Stomach (tissue), 4 donors: ENCODE results near the gene TSSK2.

ENCODE experiments used
- EP300 ChIP-seq: sonication (generic); formaldehyde crosslinking; IDR thresholded peaks from one replicate; pipeline ENCODE4 v1.6.1; 2017; ENCODE audit warnings: antibody characterized with exemption
- POLR2A ChIP-seq, 4 donors: fragments of 450-650 bp; IDR thresholded peaks; one replicate each; pipeline ENCODE4 v1.6.1; 2016; ENCODE audit warnings: antibody characterized with exemption in 4 of 4, control low read depth in 2 of 4, mild to moderate bottlenecking in 1 of 4, moderate library complexity in 1 of 4
- POLR2AphosphoS5 ChIP-seq, 3 donors: sonication (generic); formaldehyde crosslinking; IDR thresholded peaks; one replicate each; pipeline ENCODE4 v1.6.1; 2016; ENCODE audit warnings: antibody characterized with exemption in 3 of 3
- TF ChIP-seq, protein P1 (sequence below), 7 experiments: fragments of 450-650 bp in 4 of 7; fragments of 200-600 bp in 3 of 7; sonication (generic) in 3 of 7; IDR thresholded peaks; one replicate each; pipeline ENCODE4 v1.5.1; 2016 to 2019; ENCODE audit warnings: antibody characterized with exemption in 7 of 7, control low read depth in 2 of 7, mild to moderate bottlenecking in 1 of 7

DNA sequence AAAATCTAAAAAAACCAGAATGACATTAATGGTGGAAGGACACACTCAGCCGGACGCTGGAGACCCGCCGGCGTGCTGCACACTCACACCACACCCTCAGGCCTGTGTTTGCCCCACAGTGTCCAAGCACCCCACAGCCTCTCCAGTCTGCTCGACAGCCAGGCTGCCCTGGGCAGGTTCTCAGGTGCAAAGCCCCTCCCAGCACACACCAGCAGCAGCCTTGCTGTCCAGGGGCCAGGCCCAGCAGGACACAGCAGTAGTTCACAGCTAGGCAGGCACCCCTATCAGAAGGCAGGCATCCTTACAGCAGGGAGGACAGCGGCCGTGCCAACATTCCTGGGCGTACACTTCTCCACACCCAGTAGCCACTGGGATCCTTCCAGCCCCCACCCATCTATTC is 49.1 kb downstream of the TSSK2 start:
- TF ChIP-seq, protein P1, sequence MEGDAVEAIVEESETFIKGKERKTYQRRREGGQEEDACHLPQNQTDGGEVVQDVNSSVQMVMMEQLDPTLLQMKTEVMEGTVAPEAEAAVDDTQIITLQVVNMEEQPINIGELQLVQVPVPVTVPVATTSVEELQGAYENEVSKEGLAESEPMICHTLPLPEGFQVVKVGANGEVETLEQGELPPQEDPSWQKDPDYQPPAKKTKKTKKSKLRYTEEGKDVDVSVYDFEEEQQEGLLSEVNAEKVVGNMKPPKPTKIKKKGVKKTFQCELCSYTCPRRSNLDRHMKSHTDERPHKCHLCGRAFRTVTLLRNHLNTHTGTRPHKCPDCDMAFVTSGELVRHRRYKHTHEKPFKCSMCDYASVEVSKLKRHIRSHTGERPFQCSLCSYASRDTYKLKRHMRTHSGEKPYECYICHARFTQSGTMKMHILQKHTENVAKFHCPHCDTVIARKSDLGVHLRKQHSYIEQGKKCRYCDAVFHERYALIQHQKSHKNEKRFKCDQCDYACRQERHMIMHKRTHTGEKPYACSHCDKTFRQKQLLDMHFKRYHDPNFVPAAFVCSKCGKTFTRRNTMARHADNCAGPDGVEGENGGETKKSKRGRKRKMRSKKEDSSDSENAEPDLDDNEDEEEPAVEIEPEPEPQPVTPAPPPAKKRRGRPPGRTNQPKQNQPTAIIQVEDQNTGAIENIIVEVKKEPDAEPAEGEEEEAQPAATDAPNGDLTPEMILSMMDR (IDR thresholded peaks at IDR 0.05), result no peak
- TF ChIP-seq EP300, result no peak
- TF ChIP-seq POLR2A (IDR thresholded peaks at IDR 0.05), result no peak
- TF ChIP-seq POLR2AphosphoS5 (IDR thresholded peaks at IDR 0.05), result no peak
